Left ventricle myocardium superior (tissue), 1 donor: ENCODE data around the gene KDM7A. TPM values are rescaled to one million over a fixed set of nuclear protein-coding genes. Genes with fewer than 3 reads are reported as not detected.
"Not testable (repeated sequence)": the region's sequence is repeated elsewhere in the genome, so short reads cannot be mapped to it uniquely, and the experiment has no call there.

ENCODE experiments used
- ATAC-seq: fragments of 200-7000 bp; cut with Tn5 transposase; one replicate; pipeline ENCODE4 v1.9.1; 2020; ENCODE audit warnings: mild to moderate bottlenecking, moderate library complexity
- DNase-seq: peaks from one replicate; pipeline ENCODE4 v3.0.0-alpha.2; 2020
- intact Hi-C: fragments of 100-400 bp; cut with micrococcal nuclease; formaldehyde crosslinking; loops from one replicate; pipeline ENCODE4 v1.11.0; 2022
- total RNA-seq: library from RNA; stranded (reverse); fragmentation: NEBNext Ultra II Directional; extraction: Animal tissue kit (Norgen Biotek cat#: 25700); gene quantifications from one replicate; pipeline ENCODE4 v1.2.1, GENCODE V29; 2021
- donor health status: DM: no; HTN: yes; CAD: no; lungs with severe emphysema.

KDM7A gene
- total RNA-seq, 1 donor from 2014 or later, result 10.3 TPM

- no peak for DNase-seq
- ATAC-seq, result no peak
- intact Hi-C loops, result no loop called here
Observed at GRCh38 chr7:140205600-140205999, 28.8 kb upstream of the KDM7A start.

- ATAC-seq, result no peak
- intact Hi-C loops, result no loop called here
- DNase-seq, result no peak
Observed at GRCh38 chr7:140203556-140203955, 26.8 kb upstream of the KDM7A start.

- ATAC-seq, intact Hi-C loops, DNase-seq: not testable (repeated sequence)
Observed at GRCh38 chr7:140202942-140203341, 26.2 kb upstream of the KDM7A start.

- intact Hi-C loops, result no loop called here
- ATAC-seq (no peak), DNase-seq (no peak)
Observed at GRCh38 chr7:140201393-140201792, 24.6 kb upstream of the KDM7A start.

GRCh38 chr7:140200061-140200989 lies 23.5 kb upstream of the KDM7A start:
- intact Hi-C loops, result no loop called here
- peak; percentile 84 for ATAC-seq
- no peak for DNase-seq

- ATAC-seq (no peak), DNase-seq (no peak)
- intact Hi-C loops, result no loop called here
Observed at GRCh38 chr7:140197938-140198337, 21.2 kb upstream of the KDM7A start.

- DNase-seq (no peak), ATAC-seq (no peak)
- intact Hi-C loops, result no loop called here
Observed at GRCh38 chr7:140197218-140197890, 20.6 kb upstream of the KDM7A start.

GRCh38 chr7:140196361-140197217 lies 19.8 kb upstream of the KDM7A start:
- peak; percentile 47 for ATAC-seq
- no peak for DNase-seq
- intact Hi-C loops, result no loop called here

GRCh38 chr7:140195859-140196258 lies 19.1 kb upstream of the KDM7A start:
- intact Hi-C loops, result no loop called here
- ATAC-seq (no peak), DNase-seq (no peak)

- DNase-seq, result no peak
- intact Hi-C loops, result no loop called here
- ATAC-seq, result no peak
Observed at GRCh38 chr7:140192620-140193019, 15.8 kb upstream of the KDM7A start.

GRCh38 chr7:140192176-140192575 lies 15.4 kb upstream of the KDM7A start:
- DNase-seq (no peak), ATAC-seq (no peak)
- intact Hi-C loops, result no loop called here

GRCh38 chr7:140190588-140190987 lies 13.8 kb upstream of the KDM7A start:
- DNase-seq (no peak), ATAC-seq (peak; percentile 40)
- intact Hi-C loops, result no loop called here

GRCh38 chr7:140189917-140190316 lies 13.1 kb upstream of the KDM7A start:
- ATAC-seq, result no peak
- intact Hi-C loops, result no loop called here
- DNase-seq, result no peak

- ATAC-seq (no peak), DNase-seq (no peak)
- intact Hi-C loops, result no loop called here
Observed at GRCh38 chr7:140182917-140183316, 6.1 kb upstream of the KDM7A start.

- intact Hi-C loops, result no loop called here
- no peak for ATAC-seq
Observed at GRCh38 chr7:140179339-140179738, 2.6 kb upstream of the KDM7A start.

GRCh38 chr7:140176122-140176701 lies 571 bp downstream of the KDM7A start:
- peak; percentile 55 for DNase-seq
- no peak for ATAC-seq
- intact Hi-C loops, result no loop called here

More at GRCh38 chr7:140179339-140179738, 2.6 kb upstream of the KDM7A start:
- DNase-seq, result no peak

GRCh38 chr7:140175221-140176121 lies 1.3 kb downstream of the KDM7A start:
- intact Hi-C loops, result no loop called here
- ATAC-seq (peak; percentile 77), DNase-seq (peak; percentile 94)

- ATAC-seq (no peak), DNase-seq (no peak)
- intact Hi-C loops, result no loop called here
Observed at GRCh38 chr7:140174217-140174616, 2.6 kb downstream of the KDM7A start.
